Activated T-cell treated with anti-CD3 and anti-CD28 coated beads for 48 hours (primary cell): ENCODE measurements around the gene DHH.
"Not testable (repeated sequence)": the region's sequence is repeated elsewhere in the genome, so short reads cannot be mapped to it uniquely, and the experiment has no call there.

Experiments used
- DNase-seq: peaks from one replicate; pipeline ENCODE4 v3.0.0-alpha.2; 2020; ENCODE audit warnings: low read depth

DHH gene

DNA sequence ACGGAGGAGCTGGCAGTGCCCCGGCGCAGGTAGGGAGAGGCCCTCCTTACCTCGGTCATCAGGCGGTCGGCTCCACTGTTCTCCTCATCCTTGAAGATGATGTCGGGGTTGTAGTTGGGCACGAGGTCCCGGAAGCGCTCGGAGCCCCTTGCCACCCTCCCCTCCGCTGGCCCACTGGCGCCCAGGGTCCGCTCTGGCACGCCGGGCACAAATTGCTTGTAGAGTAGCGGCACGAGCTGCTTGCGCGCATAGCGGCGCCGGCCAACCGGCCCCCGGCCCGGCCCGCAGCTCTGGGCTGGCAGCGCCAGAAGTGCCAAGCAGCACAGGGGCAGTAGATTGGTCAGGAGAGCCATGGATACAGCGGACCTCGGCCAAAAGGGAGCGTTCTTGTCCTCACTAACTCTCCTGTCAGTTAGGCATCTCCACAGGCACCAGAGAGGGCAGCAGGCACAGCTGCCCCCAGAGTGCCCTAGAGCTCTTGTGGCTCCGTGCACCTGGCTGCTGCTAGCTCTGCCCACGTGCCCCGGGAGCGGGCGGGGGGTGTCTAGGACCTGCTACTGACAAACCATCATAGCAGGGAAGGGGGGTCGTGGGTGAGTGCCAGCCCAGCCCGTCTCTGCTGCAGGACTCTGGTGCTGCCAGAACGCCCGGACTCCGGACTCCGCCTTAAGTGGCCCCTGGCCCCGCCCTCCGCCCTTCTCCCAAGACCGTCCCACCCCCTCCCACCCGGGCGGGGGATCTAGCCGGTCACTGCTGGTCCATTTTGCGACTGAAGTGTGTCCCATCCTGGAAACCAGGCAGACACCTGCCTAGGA lies at the start of gene DHH:
Gene DHH (minus strand): TSS at position 642 of the 815 bp plus-strand sequence. CDS start 289 bp downstream, at position 353.
- DNase-seq = no peak

DNA sequence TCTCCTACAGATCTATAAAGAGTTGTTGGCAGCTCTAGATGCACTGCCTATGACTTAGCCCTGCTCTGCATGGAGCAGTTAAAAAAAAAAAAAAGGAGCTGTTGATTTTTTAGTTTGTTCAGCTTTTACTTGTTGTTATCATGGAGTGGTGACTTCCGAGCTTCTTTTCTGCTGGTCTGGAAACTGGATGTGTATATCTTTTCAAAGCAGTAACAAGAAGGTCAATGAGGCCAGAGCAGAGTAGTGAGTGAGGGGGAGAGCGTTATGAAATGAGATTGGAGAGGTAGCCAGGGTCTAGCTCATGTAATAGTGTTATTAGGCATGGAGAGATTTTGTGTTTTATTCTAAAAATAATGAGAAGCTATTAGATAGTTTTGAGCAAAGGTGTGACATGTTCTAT lies 49.8 kb upstream of the DHH start:
- DNase-seq = no peak

DNA sequence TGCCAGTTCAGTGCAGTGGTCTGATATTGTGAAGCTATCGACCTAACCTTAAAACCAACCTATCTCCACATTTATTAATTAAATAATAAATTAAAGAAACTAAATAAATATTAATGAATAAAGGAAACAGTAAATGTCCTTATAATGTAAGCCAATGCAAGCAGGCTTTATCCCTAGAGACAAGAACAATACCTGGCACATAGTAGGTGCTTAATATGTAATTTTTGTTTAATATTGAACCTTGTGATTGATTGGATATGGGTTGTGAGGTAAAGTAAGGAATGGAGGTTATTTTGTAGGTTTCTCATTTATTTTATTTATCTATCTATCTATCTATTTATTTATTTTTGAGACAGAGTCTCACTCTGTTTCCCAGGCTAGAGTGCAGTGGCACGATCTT lies 44.4 kb upstream of the DHH start:
- no peak for DNase-seq

DNA sequence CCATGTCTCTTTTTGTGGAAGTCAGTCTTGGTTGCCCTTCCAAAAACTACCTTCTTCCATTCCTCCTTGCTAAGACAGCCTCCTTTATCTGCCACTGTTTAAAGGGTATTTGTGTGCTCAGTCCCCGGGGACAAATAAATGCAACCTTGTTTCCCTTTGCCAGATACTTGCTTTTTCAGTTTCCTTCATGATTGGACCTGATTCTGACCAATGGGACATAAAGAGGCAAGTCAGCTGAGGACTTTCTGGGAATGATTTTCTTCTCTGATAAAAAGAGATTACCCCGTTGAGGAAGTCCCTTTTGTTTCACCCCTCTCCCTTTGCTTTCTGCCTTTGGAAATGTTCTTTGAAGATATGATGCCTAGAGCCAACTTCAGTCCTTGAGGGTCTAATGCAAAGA lies 44.0 kb upstream of the DHH start:
- DNase-seq = no peak

DNA sequence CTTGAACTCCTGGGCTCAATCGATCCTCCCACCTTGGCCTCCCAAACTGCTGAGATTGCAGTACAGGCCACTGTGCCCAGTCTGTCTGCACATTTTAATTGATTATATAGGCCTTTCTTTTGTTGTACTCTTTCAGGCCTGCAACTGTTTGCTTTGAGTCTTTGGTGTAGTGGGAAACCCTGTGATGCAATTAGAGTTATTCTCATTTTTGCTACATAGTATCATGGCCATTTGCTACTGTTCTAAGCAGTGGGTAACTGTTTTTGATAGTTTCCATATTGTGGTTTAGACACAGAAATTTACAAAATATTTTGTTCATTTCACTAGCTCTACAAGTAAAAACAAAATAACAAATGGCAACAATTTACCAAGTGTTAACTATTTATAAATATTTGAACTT lies 42.9 kb upstream of the DHH start:
- no peak for DNase-seq

DNA sequence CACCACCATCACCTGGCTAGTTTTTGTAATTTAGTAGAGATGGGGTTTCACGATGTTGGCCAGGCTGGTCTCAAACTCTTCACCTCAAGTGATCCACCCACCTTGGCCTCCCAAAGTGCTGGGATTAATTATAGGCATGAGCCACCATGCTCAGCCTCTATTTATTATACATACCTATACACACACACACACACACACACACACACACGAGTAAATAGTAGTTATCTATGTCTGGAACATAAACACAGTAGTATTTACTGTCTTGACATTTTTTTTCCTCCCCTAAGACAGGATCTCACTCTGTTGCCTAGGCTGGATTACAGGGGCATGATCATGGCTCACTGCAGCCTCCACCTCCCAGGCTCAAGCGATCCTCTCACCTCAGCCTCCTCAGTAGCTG lies 42.4 kb upstream of the DHH start:
- not testable (repeated sequence) for DNase-seq

DNA sequence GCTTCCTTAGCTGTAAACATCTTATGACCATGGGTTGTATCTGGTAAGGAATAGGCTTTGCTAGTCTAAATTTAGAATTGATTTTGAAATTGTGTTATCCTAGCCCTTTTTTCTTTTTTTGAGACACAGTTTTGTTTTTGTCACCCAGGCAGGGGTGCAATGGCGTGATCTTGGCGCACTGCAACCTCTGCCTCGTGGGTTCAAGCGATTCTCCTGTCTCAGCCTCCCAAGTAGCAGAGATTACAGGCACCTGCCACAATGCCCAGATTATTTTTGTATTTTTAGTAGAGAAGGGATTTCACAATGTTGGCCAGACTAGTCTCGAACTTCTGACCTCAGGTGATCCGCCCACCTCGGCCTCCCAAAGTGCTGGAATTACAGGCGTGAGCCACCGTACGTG lies 39.0 kb upstream of the DHH start:
- DNase-seq = no peak

DNA sequence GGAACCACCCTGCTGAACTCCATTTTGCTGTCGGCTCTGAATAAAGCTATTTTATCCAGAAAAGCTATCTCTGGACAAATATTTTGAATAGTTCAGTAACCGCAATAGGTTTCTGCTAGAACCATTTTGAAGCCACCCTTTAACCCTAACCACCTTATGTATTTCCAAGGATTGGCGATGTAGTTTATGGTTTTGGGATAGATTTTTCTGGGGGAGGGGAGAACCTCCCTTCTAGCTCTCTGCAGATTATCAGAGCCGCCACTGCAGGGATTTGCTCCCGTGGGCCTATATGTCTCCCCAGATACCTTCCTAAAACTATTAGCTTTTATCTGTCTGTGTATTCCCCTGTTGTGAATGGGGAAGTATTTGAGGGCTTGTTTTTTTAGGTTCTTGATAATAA lies 38.4 kb upstream of the DHH start:
- no peak for DNase-seq

DNA sequence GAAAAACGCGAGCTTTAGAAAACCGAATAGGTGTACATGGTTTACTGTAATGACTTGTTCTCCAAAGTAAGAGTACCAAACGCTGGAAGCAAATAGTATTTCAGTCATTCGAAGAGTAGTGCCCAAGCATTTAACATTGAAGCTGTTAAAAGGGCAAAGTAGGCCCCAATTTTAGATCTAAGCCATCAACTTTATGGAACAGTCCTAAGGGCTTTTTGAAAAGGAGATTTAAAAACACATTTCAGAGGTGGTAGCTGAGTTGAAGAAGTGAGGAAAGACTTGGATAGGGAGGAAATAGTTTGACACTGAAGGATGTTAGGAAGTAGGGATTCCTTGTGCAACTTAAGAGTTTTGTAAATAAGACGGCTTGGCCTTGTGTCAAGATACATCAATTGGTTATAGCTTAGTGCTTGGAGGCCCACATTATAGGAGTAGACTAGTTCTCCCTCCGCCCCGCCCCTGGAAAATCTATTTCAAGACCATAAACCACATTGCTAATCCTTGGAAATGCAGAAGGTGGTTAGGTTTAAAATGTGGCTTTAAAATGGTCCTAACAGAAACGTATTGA lies 37.4 kb upstream of the DHH start:
- no peak for DNase-seq

DNA sequence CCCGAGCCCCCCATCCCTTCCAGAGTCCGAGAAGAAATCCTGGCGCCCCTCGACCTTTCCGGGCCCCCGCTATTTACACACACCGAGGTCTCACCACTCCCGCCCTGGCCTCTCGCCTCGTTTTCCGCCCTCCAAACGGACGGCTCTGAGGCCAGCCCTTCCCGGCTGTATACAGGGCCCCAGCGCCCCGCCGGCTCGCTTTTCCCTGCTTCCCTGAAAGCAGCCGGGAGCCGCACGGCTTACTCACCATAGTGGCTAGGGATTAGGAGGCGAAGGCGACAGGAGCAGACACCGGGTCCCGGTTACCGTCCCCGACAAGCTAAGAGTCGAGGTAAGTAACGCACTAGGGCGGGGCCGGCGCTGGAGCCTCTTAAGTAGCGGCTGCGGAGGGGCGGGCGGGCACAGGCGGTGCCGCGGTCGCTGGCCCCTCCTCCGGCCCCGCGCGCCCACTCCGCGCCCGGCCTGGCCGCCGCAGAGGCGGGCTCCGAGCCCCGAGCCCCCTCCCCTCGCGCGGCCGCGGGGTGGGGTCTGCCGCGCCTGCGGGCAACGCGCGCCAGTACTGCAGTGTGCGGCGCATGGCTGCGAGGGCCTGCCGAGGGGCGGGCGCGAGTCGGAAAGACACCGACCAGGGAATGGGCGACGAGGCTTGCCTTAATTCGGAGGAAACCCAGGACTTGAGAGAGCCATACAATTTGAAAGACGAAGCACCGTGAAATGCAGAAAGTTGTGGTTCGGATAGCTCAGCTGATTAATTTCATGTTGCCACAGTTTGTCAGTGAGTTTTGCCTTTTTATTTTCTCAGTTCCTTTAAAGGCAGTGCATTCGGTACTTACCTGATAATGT lies 36.7 kb upstream of the DHH start, which contains the start of gene TUBA1B:
Gene TUBA1B (minus strand): TSS at position 345 of the 843 bp plus-strand sequence. CDS start 95 bp downstream, at position 250.
- peak; percentile 91 for DNase-seq

DNA sequence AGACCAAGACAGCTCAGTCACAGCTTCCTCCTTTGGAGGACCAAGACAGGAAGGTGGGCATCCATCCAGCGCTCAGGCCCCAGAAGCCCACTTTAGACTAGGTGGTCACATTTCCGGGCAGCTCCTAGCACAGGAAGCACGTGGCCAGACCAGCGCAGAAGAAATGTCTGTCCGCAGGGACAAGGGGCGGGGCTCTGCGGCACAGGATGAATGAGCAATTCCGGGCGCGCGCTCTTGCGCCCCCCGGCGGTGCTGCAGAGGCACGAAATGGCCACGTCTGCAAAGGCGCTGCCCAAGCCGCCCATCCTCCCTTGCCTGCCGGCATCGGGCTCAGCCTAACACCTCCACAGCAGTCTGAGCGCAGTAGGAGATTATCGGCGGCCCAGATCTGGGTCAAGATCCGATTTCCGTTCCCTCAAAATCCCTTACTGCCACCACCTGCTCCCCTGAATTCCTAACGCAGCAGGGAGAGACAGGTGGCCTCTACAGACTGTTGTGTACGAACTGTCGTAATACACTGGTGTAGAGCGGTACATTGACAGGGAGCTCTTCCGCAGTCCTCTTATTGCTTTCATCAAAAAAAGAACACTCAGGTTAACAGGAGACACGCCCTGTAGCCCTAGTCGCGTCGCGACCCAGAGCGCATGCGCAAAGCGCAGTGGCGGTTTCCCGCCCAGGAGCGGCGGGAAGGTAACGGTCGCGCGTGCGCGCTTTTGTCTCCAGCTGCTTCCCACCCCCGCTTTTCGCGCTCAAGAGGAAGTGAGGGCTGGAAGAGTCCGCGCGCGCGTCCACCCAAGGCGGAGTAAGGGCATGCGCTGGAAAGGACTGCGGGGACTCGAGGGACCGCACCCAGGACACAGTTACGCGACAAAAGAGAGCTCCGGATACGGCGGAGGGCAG lies 35.8 kb upstream of the DHH start:
- DNase-seq = peak; percentile 91

DNA sequence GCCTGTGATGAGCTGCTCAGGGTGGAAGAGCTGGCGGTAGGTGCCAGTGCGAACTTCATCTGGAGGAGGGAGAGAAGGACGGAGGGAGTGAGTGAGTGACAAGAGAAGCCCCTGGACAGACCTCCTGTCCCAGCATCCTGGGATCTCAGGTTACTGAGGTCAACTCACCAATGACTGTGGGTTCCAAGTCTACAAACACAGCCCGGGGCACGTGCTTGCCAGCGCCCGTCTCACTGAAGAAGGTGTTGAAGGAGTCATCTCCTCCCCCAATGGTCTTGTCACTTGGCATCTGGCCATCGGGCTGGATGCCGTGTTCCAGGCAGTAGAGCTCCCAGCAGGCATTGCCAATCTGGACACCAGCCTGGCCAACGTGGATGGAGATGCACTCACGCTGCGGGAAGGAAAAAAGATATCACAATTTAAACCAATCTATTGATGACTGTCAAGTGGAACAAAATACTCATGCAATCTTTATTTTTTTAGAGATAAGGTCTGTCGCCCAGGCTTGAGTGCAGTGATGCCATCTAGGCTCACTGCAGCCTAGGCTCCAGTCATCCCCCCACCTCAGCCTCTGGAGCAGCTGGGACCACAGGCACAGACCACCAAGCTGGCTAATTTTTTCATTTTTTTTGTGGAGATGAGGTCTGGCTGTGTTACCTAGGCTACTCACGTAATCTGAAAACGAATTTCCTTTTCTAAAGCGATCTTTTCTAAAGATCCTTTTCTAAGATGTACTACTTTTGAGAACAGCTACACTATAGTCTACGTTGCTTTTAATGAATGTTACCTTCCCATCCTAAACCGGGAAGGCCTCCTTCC lies 34.9 kb upstream of the DHH start:
- no peak for DNase-seq

DNA sequence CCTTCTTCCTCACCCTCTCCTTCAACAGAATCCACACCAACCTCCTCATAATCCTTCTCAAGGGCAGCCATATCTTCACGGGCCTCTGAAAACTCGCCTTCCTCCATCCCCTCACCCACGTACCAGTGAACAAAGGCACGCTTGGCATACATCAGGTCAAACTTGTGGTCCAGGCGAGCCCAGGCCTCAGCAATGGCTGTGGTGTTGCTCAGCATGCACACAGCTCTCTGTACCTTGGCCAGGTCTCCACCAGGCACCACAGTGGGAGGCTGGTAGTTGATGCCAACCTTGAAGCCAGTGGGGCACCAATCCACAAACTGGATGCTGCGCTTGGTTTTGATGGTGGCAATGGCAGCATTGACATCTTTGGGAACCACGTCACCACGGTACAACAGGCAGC lies 33.4 kb upstream of the DHH start:
- not testable (repeated sequence) for DNase-seq

DNA sequence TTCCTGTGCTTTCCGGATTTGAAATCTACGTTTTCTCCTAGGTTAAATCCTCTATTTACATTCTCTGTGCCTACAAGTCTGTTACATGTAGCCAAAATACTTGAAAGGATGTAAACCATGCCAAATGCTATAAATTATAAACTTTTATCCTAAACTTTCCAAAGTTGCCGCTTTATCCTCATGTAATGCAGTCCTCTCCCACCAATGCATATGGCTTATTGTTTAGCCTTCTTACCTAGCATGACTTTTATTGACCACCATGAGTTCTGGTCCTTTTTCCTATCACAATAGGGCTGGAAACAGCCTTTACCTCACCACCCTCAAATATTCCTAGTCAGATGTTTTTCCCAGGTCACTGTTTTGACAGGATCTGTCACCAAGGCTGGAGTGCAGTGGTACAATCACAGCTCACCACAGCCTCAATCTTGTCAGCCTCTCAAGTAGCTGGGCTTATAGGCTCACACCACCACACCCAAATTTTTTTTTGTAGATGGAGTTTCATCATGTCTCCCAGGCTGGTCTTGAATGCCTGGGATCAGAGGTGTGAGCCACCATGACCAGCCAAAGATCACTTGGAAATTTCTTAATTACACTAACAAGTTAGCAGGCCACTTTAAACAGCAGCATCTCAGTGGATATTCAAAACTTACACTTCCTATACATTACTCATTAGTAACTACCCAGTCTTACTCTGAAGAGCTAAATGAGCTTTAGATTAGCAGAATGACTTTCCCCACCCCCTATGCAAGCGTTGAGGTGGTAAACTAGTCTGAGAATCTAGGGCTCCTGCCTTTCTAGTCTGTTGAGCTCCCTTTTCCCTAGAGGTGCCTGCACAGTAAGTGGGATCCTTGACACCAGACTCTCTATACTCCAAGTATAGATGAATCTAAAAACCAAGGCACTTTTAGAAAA lies 32.5 kb upstream of the DHH start:
- no peak for DNase-seq

DNA sequence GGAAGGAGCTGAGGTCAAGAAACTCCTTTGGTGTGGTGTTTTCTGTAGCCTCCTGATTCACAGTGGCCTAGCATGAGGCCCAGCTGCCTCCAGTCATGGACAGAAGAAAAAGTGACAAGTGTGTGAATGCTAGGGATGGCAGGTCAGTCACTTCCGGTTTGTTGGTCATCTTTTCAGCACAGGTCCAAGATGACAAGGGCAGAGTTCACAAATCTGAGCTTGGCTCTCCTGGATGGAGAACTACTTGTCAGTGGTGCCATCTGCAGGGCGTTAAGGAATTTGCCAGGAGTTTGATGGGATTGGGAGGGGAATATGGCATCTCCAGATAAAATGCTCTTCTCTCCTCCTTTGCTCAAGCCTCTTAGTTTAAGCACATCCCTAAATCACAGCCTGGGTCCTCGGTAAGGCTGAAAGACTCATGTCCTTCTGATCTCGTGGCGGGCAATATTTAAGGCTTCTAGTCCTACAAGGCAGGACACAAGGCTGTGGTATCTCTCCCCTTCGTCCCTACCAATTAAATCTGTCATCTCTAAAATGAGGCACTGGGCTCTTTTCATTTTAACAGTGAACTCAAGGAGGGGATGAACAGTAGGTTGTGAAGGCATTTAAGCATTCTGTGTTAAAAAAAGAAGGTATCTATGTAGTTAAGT lies 26.6 kb upstream of the DHH start:
- DNase-seq = no peak

DNA sequence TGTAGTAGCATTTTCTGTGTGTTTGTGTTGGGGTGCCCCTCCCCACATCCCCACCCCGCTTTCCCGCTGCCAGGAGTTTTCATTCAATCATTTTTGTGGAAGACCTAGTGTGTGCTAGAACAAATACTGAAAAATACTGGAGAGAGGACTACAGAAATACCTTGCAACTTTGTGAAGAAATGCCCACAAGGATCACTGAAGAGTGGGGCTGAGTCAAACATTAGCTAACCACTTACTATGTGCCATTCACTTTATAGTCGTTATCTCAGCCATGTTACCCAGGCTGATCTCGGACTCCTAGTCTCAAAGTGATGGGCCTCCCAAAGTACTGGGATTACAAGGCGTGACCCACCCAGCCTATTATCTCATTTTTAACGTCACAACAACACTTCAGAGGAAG lies 16.6 kb upstream of the DHH start:
- no peak for DNase-seq

DNA sequence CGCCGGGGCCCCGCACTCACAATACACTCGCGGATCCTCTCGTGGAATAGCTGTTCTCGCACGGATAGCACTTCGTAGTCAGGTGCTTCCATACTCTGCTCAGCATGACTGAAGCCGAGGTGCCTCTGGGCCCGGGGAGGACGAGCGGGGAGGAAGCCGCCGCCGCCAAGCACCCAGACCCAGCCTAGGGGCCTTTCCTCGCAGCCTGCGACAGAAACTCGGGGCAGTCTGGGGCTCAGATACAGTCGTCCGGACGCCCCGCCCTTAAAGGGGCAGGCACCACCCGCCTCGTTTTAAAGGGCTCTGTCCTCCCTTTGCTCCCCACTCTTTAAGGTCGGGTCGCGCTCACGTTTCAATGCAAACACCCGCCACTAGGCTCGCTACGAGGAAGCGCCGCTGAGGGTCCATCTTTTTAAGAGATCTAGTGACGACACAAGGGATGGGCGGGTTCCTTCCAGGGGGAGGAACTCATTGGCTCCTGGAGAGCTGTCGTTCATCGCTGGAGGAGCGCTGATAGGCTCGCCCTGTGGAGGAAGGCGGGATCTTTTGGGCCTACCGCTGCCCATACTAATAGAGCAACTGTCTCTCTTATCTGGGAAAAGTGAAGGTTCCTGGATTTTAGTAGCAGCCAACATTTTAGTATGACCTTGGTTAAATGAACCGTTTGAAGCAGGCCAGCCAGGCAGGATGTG lies 16.0 kb upstream of the DHH start, which contains the start of gene LMBR1L:
Gene LMBR1L (minus strand): TSS at position 384 of the 692 bp plus-strand sequence. CDS start 292 bp downstream, at position 92.
- peak; percentile 89 for DNase-seq

DNA sequence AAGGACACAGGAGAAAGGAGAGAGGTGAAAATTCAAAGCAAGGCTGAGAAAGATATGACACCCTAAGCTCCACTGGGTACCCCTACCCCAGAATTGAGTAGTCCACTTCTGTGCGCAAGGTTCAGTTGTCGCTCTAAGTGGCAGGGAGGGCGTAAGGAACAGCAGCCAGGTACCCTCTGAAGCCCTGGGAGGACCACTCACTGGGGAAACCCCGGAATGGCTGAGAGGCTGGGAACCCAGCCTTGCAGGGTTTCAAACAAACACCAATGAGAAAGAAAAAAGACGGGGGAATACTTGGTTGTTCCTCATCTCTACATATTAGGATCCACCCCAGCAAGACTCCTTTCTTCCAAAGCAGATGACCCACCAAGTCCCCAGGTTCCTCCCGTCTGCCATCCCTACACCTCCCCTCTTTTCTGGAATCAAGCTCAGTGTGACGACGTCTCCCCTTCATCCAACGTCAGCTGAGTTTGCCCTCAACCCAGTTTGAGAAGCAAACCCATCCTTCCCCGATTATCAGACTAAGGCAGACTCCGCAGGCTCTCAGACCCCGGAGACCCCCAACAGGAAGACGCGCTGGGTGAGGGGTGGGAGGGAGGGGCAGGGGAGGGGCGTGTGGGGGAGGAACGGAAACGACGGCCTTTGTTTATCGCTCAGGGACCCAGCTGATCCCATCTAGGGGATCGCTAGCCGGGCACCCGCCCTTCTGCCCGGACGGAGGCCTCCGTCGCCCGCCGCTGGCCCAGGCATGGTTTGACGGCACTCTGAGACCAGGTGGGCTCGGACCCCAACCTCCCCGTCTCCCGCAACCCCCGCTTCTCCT lies 15.3 kb upstream of the DHH start:
- no peak for DNase-seq
